SK-N-SH treated with all-trans-retinoic acid at 6 μM for 48 hours (cell line): ENCODE results near the gene HS3ST5.

ENCODE experiments used
- ATAC-seq: fragments of 200-7000 bp; cut with Tn5 transposase; 3 replicates; pipeline ENCODE4 v1.9.1; 2020; ENCODE audit warnings: mild to moderate bottlenecking, moderate library complexity
- CREB5 ChIP-seq: fragments of 250-450 bp; sonication (Bioruptor Pico); IDR thresholded peaks from 2 replicates; pipeline ENCODE4 v1.5.1; 2020; ENCODE audit warnings: low read depth, mild to moderate bottlenecking, moderate library complexity
- CSDC2 ChIP-seq: fragments of 250-450 bp; sonication (Bioruptor Pico); IDR thresholded peaks from 2 replicates; pipeline ENCODE4 v1.5.0; 2020; ENCODE audit warnings: mild to moderate bottlenecking, moderate library complexity
- CSRNP3 ChIP-seq: fragments of 250-450 bp; sonication (Bioruptor Pico); IDR thresholded peaks from 2 replicates; pipeline ENCODE4 v1.5.1; 2021; ENCODE audit warnings: mild to moderate bottlenecking, moderate library complexity
- ESRRG ChIP-seq: fragments of 250-450 bp; sonication (Bioruptor Pico); IDR thresholded peaks from 2 replicates; pipeline ENCODE4 v1.6.1; 2021; ENCODE audit warnings: mild to moderate bottlenecking
- GLIS3 ChIP-seq: fragments of 250-450 bp; sonication (Bioruptor Pico); IDR thresholded peaks from 2 replicates; pipeline ENCODE4 v1.5.0; 2020; ENCODE audit warnings: mild to moderate bottlenecking, moderate library complexity
- ISL1 ChIP-seq: fragments of 250-450 bp; sonication (Bioruptor Pico); IDR thresholded peaks from 2 replicates; pipeline ENCODE4 v2.1.2; 2022; ENCODE audit warnings: mild to moderate bottlenecking, moderate library complexity
- OSR1 ChIP-seq: fragments of 250-450 bp; sonication (Bioruptor Pico); IDR thresholded peaks from 2 replicates; pipeline ENCODE4 v1.8.0; 2022; ENCODE audit warnings: moderate library complexity, mild to moderate bottlenecking, inconsistent platforms
- PATZ1 ChIP-seq: fragments of 250-450 bp; sonication (Bioruptor Pico); IDR thresholded peaks from 2 replicates; pipeline ENCODE4 v1.8.0; 2020; ENCODE audit warnings: mild to moderate bottlenecking, moderate library complexity, borderline replicate concordance
- POU6F1 ChIP-seq: fragments of 250-450 bp; sonication (Bioruptor Pico); IDR thresholded peaks from 2 replicates; pipeline ENCODE4 v1.8.0; 2021; ENCODE audit warnings: low read depth, mild to moderate bottlenecking, moderate library complexity, borderline replicate concordance
- PPARA ChIP-seq: fragments of 250-450 bp; sonication (Bioruptor Pico); IDR thresholded peaks from 2 replicates; pipeline ENCODE4 v1.5.0; 2020; ENCODE audit warnings: mild to moderate bottlenecking, borderline replicate concordance
- RARB ChIP-seq: fragments of 250-450 bp; sonication (Bioruptor Pico); IDR thresholded peaks from 2 replicates; pipeline ENCODE4 v1.8.0; 2021; ENCODE audit warnings: mild to moderate bottlenecking, moderate library complexity
- SNAI2 ChIP-seq: fragments of 250-450 bp; sonication (Bioruptor Pico); IDR thresholded peaks from 2 replicates; pipeline ENCODE4 v1.5.0; 2020; ENCODE audit warnings: mild to moderate bottlenecking, moderate library complexity
- TCF4 ChIP-seq: fragments of 250-450 bp; sonication (Bioruptor Pico); IDR thresholded peaks from 2 replicates; pipeline ENCODE4 v1.8.0; 2021; ENCODE audit warnings: mild to moderate bottlenecking, moderate library complexity, borderline replicate concordance
- TOX ChIP-seq: fragments of 250-450 bp; sonication (Bioruptor Pico); IDR thresholded peaks from 2 replicates; pipeline ENCODE4 v1.8.0; 2021; ENCODE audit warnings: mild to moderate bottlenecking, moderate library complexity, borderline replicate concordance
- TSHZ2 ChIP-seq: fragments of 250-450 bp; sonication (Bioruptor Pico); IDR thresholded peaks from 2 replicates; pipeline ENCODE4 v1.5.0; 2020; ENCODE audit warnings: mild to moderate bottlenecking, moderate library complexity
- ZFP3 ChIP-seq: fragments of 250-450 bp; sonication (Bioruptor Pico); IDR thresholded peaks from 2 replicates; pipeline ENCODE4 v1.5.0; 2020; ENCODE audit warnings: mild to moderate bottlenecking, moderate library complexity
- ZFP30 ChIP-seq: fragments of 450-650 bp; formaldehyde crosslinking; IDR thresholded peaks from 2 replicates; pipeline ENCODE4 v1.5.0; 2022; ENCODE audit warnings: mild to moderate bottlenecking, moderate library complexity
- ZNF565 ChIP-seq: fragments of 450-650 bp; formaldehyde crosslinking; conservative IDR thresholded peaks from 2 replicates; pipeline ENCODE4 v1.5.0; 2020; ENCODE audit warnings: low read depth, mild to moderate bottlenecking, moderate library complexity
- ZNF70 ChIP-seq: fragments of 450-650 bp; formaldehyde crosslinking; IDR thresholded peaks from 2 replicates; pipeline ENCODE4 v1.5.0; 2020; ENCODE audit warnings: mild to moderate bottlenecking, moderate library complexity
- ZNF8 ChIP-seq: fragments of 450-650 bp; formaldehyde crosslinking; IDR thresholded peaks from 2 replicates; pipeline ENCODE4 v1.5.0; 2020; ENCODE audit warnings: mild to moderate bottlenecking, moderate library complexity

The HS3ST5 gene

GRCh38 chr6:114247101-114247500 lies 95.7 kb downstream of the HS3ST5 start:
- ATAC-seq: no peak
- TF ChIP-seq CSRNP3 (CRISPR knock-in tag): no peak
- no peak for TF ChIP-seq TCF4 (CRISPR knock-in tag)
- TF ChIP-seq POU6F1 (CRISPR knock-in tag): no peak
- no peak for TF ChIP-seq GLIS3

- no peak for TF ChIP-seq RARB
- no peak for TF ChIP-seq ISL1 (CRISPR knock-in tag)
- TF ChIP-seq POU6F1 (CRISPR knock-in tag): no peak
- no peak for TF ChIP-seq TOX (CRISPR knock-in tag)
- no peak for TF ChIP-seq ZFP30 (CRISPR knock-in tag)
- TF ChIP-seq CREB5 (CRISPR knock-in tag): no peak
- TF ChIP-seq GLIS3: no peak
- no peak for TF ChIP-seq ZFP3
- TF ChIP-seq PATZ1 (CRISPR knock-in tag): no peak
- TF ChIP-seq TCF4 (CRISPR knock-in tag): no peak
- no peak for TF ChIP-seq CSDC2 (CRISPR knock-in tag)
- TF ChIP-seq CSRNP3 (CRISPR knock-in tag): no peak
- no peak for TF ChIP-seq ZNF8 (CRISPR knock-in tag)
- no peak for TF ChIP-seq ESRRG (CRISPR knock-in tag)
- TF ChIP-seq ZNF70 (CRISPR knock-in tag): no peak
- TF ChIP-seq ZNF565 (CRISPR knock-in tag): no peak
- TF ChIP-seq PPARA (CRISPR knock-in tag): no peak
- TF ChIP-seq SNAI2 (CRISPR knock-in tag): no peak
- no peak for TF ChIP-seq OSR1
- ATAC-seq: no peak
These were observed 102.0 kb downstream of the HS3ST5 start for GRCh38 chr6:114240796-114241195.

- TF ChIP-seq CREB5 (CRISPR knock-in tag) (no peak), TSHZ2 (CRISPR knock-in tag) (no peak), POU6F1 (CRISPR knock-in tag) (no peak), CSDC2 (CRISPR knock-in tag) (no peak), ESRRG (CRISPR knock-in tag) (no peak), OSR1 (no peak), TCF4 (CRISPR knock-in tag) (no peak), SNAI2 (CRISPR knock-in tag) (no peak), ZNF8 (CRISPR knock-in tag) (no peak), PPARA (CRISPR knock-in tag) (no peak), ZFP3 (no peak), GLIS3 (no peak), ZNF565 (CRISPR knock-in tag) (no peak)
- no peak for ATAC-seq
These were observed 114.1 kb downstream of the HS3ST5 start for GRCh38 chr6:114228675-114229074.
